Stimulated activated CD8-positive, alpha-beta memory T cell treated with anti-CD3 and anti-CD28 coated beads, Interleukin-7, amount 100 ng/mL, for 24 hours (primary cell): ENCODE measurements around the gene TESMIN.

Source experiments
- DNase-seq: peaks from one replicate; pipeline ENCODE4 v3.0.0-alpha.2; 2020; ENCODE audit warnings: low read depth

TESMIN gene

DNA sequence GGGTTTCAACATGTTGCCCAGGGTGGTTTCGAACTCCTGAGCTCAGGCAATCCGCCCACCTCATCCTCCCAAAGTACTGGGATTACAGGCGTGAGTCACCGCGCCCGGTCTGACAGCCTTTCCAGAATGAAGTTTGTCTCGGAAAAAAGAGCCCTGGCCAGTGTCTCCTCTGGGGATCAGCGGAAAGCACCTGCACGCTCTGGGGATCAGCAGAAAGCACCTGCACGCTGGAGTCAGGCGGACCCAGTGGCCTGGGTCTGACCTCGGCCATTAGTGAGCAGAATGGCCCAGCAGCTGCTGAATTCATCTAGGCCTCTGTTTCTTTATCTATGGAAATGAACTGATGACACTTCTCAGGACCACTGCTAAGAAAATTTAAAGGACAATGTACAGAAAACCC is 10.5 kb upstream of the TESMIN start:
- no peak for DNase-seq

GRCh38 chr11:68759991-68760390 is 8.7 kb upstream of the TESMIN start:
- no peak for DNase-seq

DNA sequence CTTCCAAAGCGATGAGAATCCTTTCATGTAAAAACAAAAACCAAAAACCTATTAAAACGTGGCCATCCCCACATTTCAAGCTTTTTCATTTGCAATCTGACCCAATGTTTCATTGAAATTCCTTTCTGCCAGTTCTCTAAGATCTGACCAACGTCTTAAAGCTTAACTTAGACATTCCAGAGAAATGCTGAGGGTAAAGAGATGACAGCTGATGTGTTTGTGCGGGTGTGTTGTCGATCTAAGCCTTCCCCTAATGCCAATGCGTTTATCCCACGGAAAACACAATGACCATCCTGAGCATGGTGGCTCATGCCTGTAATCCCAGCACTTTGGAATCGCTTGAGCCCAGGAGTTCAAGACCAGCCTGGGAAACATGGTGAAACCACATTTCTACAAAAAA is 6.4 kb upstream of the TESMIN start:
- DNase-seq = no peak

DNA sequence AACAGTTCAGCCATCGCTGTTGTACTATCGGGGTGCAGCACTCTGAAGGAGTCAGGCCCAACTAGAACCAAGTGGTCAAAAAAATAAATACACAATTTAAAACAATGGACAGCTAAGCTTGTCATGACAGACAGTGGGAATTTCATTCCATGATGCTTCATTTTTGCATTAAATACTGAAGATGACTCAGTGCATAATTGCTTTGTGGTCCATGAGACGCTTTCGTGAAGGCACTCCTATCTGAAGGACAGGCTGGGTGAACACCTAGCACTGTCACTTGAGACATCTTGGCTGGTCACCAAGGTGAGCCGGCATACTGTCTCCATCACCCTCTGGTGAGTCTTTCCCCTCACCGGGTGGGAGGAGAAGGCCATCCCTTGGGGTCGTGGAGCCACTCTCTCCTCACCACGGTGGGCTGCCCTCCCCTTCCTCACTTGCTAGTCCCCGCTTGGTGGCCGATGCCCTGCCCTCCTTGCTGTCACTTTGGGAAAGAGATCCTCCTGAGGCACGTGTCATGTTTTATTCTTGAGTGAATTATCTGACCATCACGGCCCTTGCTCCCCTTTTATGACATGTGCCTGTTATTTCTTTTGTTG is 4.9 kb upstream of the TESMIN start:
- DNase-seq = no peak

GRCh38 chr11:68753300-68753699 is 2.0 kb upstream of the TESMIN start:
- no peak for DNase-seq

DNA sequence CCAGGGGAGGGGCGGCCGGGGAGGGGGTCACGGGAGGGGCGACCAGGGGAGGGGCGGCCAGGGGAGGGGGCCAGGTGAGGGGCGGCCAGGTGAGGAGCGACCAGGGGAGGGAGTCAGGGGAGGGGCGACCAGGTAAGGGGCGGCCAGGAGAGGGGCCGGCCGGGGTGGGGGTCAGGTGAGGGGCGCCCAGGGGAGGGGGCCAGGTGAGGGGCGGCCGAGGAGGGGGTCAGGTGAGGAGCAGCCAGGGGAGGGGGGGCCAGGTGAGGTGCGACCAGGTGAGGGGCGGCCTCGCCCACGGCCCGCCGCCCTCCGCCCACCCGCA is 355 bp downstream of the TESMIN start:
- no peak for DNase-seq

DNA sequence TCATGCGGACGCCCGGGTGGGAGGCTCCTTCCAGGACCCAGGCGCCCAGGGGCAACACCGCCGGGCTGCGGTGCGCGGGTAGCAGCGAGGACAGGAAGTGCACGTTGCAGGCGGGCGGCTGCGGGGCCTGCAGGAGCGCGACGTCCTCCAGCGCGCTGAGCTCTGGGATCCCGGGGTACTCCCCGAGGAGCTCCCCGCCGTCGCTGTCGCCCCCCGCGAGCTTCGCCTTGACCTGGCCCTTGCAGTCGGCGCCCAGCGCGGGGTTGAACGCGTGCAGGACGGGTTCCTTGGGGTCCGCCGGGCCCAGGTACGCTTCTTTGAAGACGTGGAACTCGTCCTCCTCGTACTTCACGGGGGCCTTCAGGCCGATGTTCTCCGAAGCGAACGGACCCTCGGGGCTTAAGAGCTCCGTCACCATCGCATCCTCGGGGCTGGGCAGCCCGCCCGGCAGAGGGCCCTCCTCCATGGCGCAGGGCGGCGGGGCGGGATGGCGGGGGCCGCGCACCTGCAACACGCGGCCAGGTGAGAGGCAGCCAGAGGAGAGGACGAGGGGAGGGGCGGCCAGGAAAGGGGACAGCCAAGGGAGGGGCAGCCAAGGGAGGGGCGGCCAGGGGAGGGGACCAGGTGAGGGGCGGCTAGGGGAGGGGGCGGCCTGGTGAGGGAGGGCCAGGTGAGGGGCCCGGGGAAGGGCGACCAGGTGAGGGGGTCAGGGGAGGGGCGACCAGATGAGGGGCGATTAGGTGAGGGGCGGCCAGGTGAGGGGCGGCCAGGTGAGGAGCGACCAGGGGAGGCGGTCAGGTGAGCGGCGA is 921 bp downstream of the TESMIN start:
- no peak for DNase-seq

DNA sequence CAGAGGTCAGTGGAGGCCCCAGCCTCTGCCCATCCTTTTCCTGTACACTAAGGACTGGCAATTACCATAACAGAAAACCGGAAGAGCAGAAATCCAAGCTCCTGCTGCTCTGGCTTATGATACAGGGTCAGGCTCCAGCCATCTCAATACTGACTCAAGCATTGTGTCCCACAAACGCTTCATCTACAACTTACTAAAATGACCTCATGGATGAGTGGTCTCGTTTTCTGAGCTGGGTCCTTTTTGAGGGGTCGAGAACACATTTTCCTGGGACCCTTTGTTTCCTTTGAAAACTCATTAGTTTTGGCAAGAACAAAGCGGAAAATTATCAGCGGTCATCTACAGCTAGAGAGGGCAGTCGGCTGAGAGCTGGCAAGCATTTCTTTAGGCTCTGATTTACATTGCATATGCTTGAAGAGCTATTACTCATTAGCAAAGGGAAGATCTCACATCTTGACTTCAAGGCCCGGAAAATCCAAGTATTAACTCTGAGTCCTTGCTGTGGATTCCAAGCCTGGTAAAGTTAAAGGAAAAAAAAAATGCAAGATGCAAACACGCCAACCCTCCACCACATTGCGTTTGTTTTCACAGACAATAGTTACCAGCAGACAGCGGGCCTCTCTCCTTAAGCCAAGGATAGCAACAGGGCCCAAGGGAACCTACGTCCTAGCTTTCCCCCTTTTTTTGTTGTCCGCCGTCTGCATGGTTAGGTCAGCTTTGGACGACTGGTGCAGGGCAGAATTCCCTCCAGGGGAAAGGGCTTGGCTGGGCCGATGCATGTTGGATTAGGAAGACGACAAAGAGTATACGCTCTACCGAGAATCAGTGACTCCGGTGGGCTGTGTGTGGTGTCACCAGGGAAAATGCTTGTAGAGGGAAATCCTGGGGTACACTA is 1.8 kb downstream of the TESMIN start:
- no peak for DNase-seq

GRCh38 chr11:68748061-68748460 is 3.3 kb downstream of the TESMIN start:
- DNase-seq = no peak

DNA sequence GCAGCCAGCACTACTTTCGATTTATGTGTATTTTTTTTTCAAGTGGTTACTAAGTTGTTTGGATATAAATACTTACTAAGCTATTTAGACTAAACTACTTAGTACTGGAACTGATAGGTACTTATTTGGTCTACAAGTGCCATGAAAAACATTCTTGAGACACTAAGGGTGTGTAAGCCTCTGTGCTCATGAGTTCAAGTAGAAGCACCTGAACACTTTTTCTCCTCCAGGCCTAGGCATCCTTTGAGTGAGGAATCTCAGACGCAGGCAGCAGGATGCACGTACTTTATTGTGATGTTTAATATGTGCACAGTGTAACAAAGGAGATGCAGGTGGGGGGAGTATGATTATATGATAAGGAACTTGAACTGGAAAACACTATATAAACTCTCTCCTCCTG is 7.8 kb downstream of the TESMIN start:
- DNase-seq = no peak

DNA sequence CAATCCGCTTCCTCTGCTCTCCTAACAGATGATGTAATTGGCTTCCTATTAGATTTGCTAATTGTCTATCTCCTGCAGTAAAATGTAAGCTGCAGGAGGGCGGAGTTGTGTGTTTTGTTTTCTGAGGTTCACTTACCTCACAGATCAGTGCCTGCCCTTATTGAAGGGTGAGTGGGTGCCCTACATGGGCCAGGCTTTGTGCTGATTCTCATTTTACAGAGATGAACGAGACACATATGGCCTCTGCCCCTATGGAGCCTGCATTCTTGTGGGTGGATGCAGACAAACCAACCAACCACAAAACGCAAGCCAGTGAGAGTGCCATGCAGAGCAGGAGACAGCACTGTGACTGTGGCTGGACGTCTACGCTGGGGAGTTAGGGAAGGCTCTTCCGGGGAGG is 9.9 kb downstream of the TESMIN start:
- DNase-seq = no peak

DNA sequence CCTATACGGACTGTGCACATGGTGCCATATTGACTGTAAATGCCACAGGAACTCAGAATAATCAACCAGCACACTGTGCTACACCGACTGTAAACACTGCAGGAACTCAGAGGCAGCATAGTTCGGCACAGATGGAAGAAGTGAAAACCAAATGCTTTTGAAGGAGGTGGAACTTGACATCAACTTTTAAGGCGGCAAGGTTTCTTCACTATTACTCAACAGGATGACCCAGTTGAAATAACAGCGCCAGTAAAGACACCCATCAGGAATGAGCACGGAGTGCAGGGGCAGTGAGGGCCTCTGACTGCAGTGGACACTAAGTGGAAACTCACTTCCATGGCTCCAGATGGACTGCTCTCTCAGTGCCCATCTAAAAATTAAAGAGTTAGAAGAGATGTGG is 15.7 kb downstream of the TESMIN start:
- DNase-seq = no peak

DNA sequence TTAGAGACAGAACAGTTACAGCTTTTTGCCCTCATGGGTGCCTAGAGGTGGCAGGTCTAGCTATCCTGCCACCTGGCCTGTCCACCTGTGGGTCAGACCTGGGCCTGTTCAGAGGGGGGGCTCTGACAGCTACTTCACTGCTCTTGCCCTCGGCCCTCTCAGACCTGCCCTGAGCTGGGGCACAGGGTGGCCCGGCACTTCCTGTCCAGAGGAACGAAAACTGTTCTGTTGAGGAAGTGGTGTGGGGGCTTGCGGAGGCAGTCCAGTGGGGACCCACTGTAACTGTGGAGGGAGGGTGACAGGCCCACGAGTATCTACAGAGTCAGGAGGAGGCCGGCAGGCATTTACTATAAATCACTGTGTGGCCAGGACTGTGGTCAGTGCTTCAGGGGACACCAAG is 16.2 kb downstream of the TESMIN start:
- no peak for DNase-seq

GRCh38 chr11:68734111-68734510 is 17.2 kb downstream of the TESMIN start:
- DNase-seq = no peak

GRCh38 chr11:68727783-68728182 is 23.5 kb downstream of the TESMIN start:
- no peak for DNase-seq

- no peak for DNase-seq
Measured at GRCh38 chr11:68724293-68724692, 27.0 kb downstream of the TESMIN start.

- DNase-seq = no peak
Measured at GRCh38 chr11:68722143-68722542, 29.2 kb downstream of the TESMIN start.

GRCh38 chr11:68721075-68721474 is 30.2 kb downstream of the TESMIN start:
- DNase-seq = no peak

- no peak for DNase-seq
Measured at GRCh38 chr11:68715456-68716122, 35.7 kb downstream of the TESMIN start.

GRCh38 chr11:68714060-68714856 is 37.1 kb downstream of the TESMIN start:
- no peak for DNase-seq

GRCh38 chr11:68711114-68711513 is 40.2 kb downstream of the TESMIN start:
- no peak for DNase-seq

DNA sequence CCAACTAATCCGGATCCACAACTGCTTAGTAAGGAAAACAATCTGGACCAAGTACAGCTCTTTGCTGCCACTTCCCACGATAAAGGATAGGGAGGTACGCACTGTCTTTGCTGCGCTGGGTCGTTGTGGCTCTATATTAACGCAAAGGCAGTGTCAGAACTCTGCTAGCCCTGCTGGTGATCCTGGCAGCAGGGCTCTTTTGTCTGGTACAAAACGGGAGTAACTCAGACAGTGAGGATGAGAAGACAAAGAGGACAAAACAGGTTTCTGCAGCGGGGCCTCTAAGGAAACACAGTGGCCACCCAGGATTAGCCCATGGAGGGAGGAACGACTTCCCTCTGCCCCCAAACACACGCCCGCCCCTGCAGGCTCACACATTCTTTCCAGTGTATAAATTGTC is 40.9 kb downstream of the TESMIN start:
- DNase-seq = no peak
